Activated CD4-positive, alpha-beta T cell treated with anti-CD3 and anti-CD28 coated beads for 24 hours (primary cell): ENCODE measurements around the gene SIRPA.
A peak's percentile ranks its signal among the peaks of the same experiment; 100 is the strongest.

Experiments used
- DNase-seq, 2 donors: peaks; one replicate each; pipeline ENCODE4 v3.0.0-alpha.2; 2020; ENCODE audit warnings: low read depth in 2 of 2

SIRPA gene

DNA sequence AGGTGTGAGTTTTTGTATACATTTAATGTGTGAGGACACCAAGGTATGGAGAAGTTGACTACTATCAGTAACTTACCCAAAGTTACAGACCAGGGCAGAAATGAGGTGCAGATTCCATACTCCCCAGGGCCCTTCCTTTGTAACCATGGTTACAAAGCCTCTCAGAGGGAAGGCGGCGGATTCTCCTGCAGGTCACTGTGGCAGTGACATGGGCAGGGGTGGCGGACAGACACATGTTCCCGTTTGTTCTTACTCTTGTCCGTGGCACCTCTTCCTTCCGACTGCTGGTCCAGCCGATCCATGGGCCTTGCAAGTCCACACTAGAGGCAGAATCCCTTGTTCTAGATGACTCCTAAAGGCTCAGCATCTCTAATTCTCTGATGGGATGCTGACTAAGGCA is 55.6 kb downstream of the SIRPA start:
- DNase-seq: no peak

GRCh38 chr20:1951436-1952115 is 56.4 kb downstream of the SIRPA start:
- DNase-seq: no peak

DNA sequence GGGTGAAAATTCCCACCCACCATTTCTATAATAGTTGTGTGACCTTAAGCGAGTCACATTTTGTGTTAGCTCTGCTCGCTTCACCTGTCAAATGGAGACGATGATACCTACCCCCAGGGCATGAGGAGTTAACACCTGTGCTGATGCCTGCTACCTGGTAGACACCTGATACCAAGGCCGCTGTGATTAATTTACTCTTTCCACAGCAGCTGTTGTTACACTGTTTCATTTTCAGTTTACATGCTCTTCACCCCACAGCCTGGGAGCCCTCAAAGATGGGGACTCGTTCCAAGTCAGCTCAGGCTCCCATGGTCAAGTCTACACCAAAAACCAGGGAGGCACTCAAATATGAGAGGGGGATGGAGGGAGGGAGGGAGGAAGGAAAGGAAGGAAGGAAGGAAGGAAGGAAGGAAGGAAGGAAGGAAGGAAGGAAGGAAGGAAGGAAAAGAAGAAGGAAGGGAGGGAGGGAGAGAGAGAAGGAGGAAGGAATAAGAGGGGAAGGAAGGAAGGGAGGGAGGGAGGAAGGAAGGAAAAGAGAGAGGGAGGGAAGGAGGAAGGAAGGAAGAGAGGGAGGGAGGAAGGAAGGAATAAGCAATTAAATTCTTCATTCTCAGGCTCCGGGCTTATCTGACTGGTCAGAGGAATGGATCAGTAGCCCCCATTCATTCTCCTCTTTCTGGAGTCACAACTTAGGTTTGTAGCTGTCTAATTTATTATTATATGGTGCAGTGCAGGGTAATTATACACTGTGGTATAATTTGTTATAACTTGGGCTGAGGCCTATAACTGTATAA is 57.7 kb downstream of the SIRPA start:
- no peak for DNase-seq

GRCh38 chr20:1953621-1954020 is 58.4 kb downstream of the SIRPA start:
- no peak for DNase-seq

DNA sequence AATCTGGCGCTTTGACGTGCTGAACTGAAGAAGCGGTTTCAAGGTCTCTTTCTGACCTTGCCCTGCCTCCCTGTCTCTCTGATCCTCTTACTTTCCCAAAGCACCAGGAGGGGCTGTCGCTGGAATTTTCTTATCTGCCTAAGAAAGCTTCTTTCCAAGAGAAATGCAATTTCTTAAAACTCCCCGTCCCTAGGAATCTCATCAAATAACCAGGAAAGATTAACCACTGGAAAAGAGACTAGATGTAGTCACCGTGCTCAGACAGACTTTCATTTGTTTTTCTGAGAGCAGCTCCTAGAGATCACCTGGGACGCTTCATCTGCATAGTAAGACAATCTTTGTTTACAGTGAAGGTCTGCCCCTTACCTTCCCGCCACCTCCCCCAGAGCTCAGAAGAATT is 60.0 kb downstream of the SIRPA start:
- DNase-seq: no peak

- DNase-seq: no peak
These were observed 63.2 kb downstream of the SIRPA start for GRCh38 chr20:1958426-1958825.

GRCh38 chr20:1959156-1959555 is 63.9 kb downstream of the SIRPA start:
- DNase-seq: no peak

GRCh38 chr20:1961374-1961773 is 66.2 kb downstream of the SIRPA start:
- DNase-seq: no peak

DNA sequence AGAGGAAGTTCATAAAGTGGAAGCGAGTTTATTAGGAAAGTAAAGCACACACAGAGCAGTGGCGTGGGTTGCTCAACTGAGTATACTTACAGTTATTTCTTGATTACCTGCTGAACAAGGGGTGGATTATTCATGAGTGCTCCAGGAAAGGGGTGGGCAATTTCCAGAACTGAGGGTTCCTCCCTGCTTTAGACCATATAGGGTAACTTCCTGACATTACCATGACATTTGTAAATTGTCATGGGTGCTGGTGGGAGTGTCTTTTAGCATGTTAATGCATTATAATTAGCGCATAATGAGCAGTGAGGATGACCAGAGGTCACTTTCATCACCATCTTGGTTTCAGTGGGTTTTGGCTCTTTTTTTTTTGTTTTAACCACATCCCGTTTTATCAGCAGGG is 68.9 kb downstream of the SIRPA start:
- DNase-seq: no peak

- no peak for DNase-seq
These were observed 69.6 kb downstream of the SIRPA start for GRCh38 chr20:1964659-1965405.

DNA sequence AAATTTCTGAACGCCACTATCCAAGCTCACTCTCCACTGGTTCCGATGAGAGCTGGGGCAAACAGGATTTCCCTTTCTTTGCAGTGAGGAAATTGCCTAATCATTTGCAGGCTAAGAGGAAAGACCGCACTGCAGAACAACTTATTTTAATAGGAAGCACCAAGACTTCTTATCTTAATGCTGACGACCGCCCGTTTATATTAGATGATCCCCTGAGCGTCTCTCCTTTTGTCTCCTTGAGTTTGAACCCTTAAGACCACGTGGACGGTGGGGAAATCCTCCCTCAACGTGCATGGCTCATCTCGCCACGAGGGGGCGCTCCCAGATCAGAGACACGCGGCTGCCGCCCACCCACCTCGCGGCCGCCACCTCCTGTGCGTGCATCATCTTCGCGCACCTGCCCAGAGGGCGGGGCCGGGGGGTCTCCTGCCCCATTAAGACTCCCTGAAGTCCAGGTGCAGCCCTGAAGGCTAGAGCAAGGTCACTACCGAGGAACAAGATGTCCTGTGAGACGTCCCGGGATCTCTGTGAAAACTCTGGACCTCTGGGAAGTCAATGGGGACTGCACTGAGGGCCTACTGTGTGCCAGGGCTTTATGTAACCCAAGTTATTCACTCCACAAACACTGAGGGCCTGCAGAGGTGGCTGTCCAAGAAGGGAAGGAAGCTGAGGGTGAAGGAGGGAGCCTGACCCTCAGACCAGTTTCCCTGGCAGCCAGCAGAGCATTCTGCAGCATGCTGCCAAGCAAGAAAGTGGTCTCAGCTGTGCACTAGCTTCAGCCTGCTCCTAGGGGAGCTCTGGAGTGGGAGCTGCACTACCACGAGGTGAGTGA is 70.5 kb downstream of the SIRPA start:
- DNase-seq: peak; percentile 83 to 86

DNA sequence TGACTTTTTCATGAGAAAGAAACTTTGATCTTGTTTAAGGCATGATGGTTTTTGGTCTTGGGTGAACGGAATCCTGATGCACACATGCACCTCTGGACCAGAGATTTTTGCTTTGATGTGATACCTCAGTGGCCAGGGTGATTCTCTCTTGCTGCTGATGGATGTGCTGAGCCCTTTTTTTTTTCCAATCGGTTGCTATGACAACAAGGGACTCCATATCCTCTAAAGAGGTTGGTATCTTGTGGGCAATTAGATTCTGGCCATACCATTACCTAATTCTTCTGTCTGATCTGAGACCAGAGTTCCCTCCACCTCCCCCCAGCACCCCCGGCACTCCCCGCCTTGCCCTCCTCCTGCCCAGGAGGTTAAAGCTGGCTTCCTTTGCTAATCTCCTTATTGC is 73.8 kb downstream of the SIRPA start:
- no peak for DNase-seq

DNA sequence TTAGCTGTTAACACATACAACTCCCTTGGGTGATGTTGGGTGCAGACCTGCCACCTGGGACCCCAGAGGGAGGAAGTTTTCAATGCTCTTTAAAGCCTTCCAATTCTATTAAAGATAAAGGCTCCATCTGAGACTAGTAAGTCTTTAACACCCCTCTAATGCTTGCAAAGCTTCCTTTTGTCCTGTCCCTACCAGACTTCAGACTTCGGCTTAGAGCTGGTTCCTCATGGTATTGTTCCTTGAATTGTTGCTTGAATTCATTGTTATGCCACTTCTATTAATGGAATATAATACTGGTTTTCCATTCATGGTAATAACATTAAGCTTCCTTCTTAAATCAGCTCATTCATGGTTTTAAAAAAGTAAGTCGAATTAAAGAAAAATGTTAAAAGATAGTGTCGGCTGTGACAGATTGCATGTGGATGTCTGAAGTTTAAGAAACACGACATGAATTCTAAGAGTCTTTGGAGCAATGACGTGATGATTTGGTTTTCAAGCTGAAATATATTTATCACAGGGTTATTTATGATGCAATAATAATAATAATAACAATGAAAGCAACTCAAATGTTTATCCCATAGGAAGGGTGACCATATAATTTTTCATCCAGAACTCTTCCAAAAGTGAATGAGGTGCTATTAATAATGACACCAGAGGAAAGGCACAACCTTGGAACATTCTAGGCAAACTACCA is 76.8 kb downstream of the SIRPA start:
- no peak for DNase-seq

- DNase-seq: no peak
These were observed 78.6 kb downstream of the SIRPA start for GRCh38 chr20:1973601-1974440.

- no peak for DNase-seq
These were observed 80.1 kb downstream of the SIRPA start for GRCh38 chr20:1975291-1975690.

GRCh38 chr20:1979106-1979778 is 84.0 kb downstream of the SIRPA start:
- no peak for DNase-seq

- DNase-seq: no peak
These were observed 87.5 kb downstream of the SIRPA start for GRCh38 chr20:1982686-1983085.

DNA sequence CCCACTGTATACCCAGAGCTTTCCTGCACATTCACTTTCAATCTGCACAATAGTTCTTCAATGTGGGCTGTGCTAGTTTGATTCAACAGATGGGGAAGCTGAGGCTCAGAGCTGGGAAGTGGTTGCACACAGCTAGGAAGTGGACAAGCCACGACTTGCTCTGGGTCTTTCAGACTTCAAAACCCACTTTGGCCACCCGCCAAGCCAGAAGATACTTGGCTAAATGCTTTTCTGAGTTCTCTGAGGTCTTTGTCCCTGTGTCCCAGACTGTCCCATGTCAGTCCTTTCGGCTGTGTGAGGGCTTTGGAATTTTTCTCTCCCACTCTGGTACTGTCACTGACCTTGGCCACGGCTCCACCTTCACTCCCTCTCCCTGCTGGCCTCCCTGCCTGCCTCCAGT is 88.1 kb downstream of the SIRPA start:
- no peak for DNase-seq

- DNase-seq: no peak
These were observed 92.6 kb downstream of the SIRPA start for GRCh38 chr20:1987826-1988225.
